Nephron (organoid): ENCODE results near the gene ERCC8.

ENCODE experiments used
- H3K27ac Mint-ChIP-seq, 3 experiments: 2 replicates each; pipeline ENCODE4 v1.8.0; 2020; ENCODE audit warnings: mixed read lengths in 3 of 3, mild to moderate bottlenecking in 2 of 3, moderate library complexity in 1 of 3
- H3K27me3 Mint-ChIP-seq: 2 replicates; pipeline ENCODE4 v1.8.0; 2021; ENCODE audit warnings: low read depth, mild to moderate bottlenecking, moderate library complexity, mixed read lengths
- H3K36me3 Mint-ChIP-seq: 2 replicates; pipeline ENCODE4 v1.8.0; 2020; ENCODE audit warnings: low read depth, mixed read lengths
- H3K4me1 Mint-ChIP-seq: 2 replicates; pipeline ENCODE4 v1.8.0; 2020; ENCODE audit warnings: mixed read lengths
- H3K4me3 Mint-ChIP-seq, 3 experiments: 2 replicates each; pipeline ENCODE4 v1.8.0; 2020; ENCODE audit warnings: mild to moderate bottlenecking in 3 of 3, mixed read lengths in 3 of 3, moderate library complexity in 2 of 3
- H3K9me3 Mint-ChIP-seq: 2 replicates; pipeline ENCODE4 v1.8.0; 2020; ENCODE audit warnings: mixed read lengths
- TF ChIP-seq, protein P1 (sequence below), 3 experiments: fragments of 200-600 bp; sonication (generic); IDR thresholded peaks; one replicate each; pipeline ENCODE4 v1.5.0; 2021; ENCODE audit warnings: antibody characterized with exemption in 3 of 3; ENCODE audit not compliant: unreplicated experiment in 3 of 3

ERCC8 gene

DNA sequence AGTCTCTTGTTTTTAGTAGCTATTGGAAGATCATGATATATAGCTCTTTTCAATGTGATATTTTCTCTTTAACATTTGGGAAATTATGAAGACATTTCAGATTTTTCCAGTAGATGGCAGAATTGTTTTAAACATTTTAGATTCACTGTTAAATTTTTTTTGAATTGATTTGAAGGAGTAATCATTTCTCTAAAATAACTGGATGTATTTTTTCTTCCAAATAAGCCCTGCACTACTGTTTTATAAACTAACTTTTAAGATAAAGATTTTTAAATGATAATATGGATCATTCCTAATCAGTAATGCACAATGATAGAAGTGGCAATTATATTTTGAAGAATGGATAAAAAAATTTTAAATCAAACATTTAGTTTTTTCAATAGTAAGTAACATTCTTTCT lies 14.3 kb upstream of the ERCC8 start:
- TF ChIP-seq, protein P1, sequence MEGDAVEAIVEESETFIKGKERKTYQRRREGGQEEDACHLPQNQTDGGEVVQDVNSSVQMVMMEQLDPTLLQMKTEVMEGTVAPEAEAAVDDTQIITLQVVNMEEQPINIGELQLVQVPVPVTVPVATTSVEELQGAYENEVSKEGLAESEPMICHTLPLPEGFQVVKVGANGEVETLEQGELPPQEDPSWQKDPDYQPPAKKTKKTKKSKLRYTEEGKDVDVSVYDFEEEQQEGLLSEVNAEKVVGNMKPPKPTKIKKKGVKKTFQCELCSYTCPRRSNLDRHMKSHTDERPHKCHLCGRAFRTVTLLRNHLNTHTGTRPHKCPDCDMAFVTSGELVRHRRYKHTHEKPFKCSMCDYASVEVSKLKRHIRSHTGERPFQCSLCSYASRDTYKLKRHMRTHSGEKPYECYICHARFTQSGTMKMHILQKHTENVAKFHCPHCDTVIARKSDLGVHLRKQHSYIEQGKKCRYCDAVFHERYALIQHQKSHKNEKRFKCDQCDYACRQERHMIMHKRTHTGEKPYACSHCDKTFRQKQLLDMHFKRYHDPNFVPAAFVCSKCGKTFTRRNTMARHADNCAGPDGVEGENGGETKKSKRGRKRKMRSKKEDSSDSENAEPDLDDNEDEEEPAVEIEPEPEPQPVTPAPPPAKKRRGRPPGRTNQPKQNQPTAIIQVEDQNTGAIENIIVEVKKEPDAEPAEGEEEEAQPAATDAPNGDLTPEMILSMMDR (IDR thresholded peaks at IDR 0.05; ENCODE audit: unreplicated experiment in 3 of 3), result peak in 1 of 3 experiments; percentile 43
- H3K4me3 Mint-ChIP-seq, result no peak overlapping the region
- H3K4me1 Mint-ChIP-seq, result no peaks in the 10 kb centered on the region

DNA sequence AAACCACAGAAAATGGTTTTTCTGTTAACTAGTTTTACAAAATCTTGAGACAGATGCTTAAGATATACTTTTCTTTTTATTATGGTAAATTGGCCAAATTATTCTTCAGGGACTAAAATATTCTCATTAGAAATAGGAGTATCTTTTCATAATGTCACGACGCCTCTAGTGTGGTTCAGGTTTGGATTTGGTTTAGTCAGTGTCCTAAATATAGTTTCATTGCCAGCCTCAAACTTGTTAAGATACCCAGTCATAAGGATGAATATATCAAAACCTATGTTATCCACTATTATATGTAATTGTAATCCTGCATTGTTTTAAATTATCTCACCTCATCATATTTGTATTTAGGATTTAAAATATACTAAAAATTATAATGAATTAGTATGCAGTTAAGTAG lies 13.8 kb upstream of the ERCC8 start:
- H3K36me3 Mint-ChIP-seq, result peaks cover 11% of the 10 kb centered on the region
- no peaks in the 10 kb centered on the region for H3K27me3 Mint-ChIP-seq
- H3K27ac Mint-ChIP-seq, result no peak overlapping the region
- peaks cover 11% of the 10 kb centered on the region for H3K9me3 Mint-ChIP-seq
- TF ChIP-seq, protein P1 (IDR thresholded peaks at IDR 0.05; ENCODE audit: unreplicated experiment in 3 of 3), result no peak
- no peak overlapping the region for H3K4me3 Mint-ChIP-seq
- no peaks in the 10 kb centered on the region for H3K4me1 Mint-ChIP-seq

More for the DNA sequence above, 14.3 kb upstream of the ERCC8 start:
- no peaks in the 10 kb centered on the region for H3K27me3 Mint-ChIP-seq
- H3K36me3 Mint-ChIP-seq, result peaks cover 11% of the 10 kb centered on the region
- no peak overlapping the region for H3K27ac Mint-ChIP-seq
- H3K9me3 Mint-ChIP-seq, result peaks cover 11% of the 10 kb centered on the region

DNA sequence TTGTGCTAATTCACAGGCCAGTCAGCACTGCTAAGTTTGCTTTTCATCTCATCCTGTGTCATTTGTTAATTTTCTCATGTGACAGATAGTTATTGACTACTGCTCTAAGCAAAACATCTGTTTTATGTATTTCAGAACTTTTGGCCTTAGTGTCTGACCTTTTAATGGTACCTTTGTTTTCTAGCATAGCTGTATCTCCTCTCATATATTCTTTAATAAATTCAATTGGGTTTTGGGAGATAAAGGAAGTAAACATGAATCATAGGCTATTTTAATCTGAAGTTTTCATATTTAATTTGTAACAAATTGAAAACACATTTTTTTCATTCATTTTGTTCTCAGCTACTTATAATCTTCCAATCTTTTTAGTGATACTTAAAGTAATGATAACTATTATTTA lies 13.2 kb upstream of the ERCC8 start:
- Mint-ChIP-seq H3K27me3 (no peaks in the 10 kb centered on the region), H3K9me3 (peaks cover 11% of the 10 kb centered on the region), H3K36me3 (peaks cover 11% of the 10 kb centered on the region), H3K4me3 (no peak overlapping the region), H3K27ac (no peak overlapping the region), H3K4me1 (no peaks in the 10 kb centered on the region)
- TF ChIP-seq, protein P1 (IDR thresholded peaks at IDR 0.05; ENCODE audit: unreplicated experiment in 3 of 3), result no peak

DNA sequence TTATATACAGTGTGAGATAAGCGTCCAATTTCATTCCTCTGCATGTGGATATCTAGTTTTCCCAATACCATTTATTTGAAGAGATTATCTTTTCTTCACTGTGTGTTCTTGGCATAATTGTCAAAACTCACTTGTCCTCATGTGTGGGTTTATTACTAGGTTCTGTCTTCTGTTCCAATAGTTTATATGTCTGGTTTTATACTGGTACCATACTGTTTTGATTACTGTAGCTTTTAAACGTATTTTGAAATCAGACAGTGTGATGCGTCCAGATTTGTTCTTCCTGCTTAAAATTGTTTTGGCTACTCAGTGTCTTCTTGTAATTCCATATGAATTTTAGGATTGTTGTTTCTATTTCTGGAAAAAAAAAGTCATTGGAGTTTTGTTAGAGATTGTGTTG lies 10.4 kb upstream of the ERCC8 start:
- TF ChIP-seq, protein P1 (IDR thresholded peaks at IDR 0.05; ENCODE audit: unreplicated experiment in 3 of 3), result no peak
- no peaks in the 10 kb centered on the region for H3K27me3 Mint-ChIP-seq
- peaks cover 11% of the 10 kb centered on the region for H3K9me3 Mint-ChIP-seq
- no peaks in the 10 kb centered on the region for H3K4me1 Mint-ChIP-seq
- H3K4me3 Mint-ChIP-seq, result no peak overlapping the region
- no peak overlapping the region for H3K27ac Mint-ChIP-seq
- peaks cover 15% of the 10 kb centered on the region for H3K36me3 Mint-ChIP-seq

DNA sequence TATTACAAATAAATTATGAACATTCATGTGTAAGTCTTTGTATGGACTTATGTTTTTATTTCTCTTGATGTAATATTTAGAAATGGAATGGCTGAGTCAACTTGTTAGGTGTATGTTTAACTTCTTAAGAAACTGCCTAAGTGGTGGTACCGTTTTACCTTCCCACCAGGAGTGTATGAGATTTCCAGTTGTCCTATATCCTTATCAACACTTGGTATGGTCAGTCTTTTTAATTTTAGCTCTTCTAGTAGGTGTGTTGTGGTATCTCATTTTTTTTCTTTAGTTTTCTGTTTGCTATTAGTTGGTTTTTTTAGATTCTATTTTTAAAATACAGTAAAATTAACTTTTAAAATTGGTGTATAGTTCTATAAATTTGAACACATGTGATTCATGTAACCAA lies 3.9 kb upstream of the ERCC8 start:
- no peaks in the 10 kb centered on the region for H3K27me3 Mint-ChIP-seq
- no peak overlapping the region for H3K4me3 Mint-ChIP-seq

DNA sequence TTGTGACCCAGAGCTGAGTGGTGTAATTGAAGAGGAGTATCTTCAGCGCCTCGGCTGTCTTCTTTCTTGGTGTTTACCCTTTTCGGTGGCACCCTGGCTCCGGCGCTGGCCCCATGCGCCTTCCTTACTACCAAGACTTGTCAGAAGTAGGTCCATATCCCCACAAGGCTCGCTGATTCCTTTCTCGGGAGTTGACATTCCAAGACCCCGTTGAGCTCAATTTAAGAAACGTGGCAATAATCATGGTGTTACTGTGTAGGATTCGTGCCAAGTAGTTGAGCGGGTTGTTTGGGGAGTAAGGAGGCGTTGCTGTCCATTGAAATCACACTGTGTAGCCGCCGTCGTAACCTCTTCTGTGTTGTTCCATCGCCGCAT lies 930 bp upstream of the ERCC8 start:
- no peaks in the 10 kb centered on the region for H3K27me3 Mint-ChIP-seq
- peak overlapping the region; percentile 68 to 76 (median 69) for H3K27ac Mint-ChIP-seq
- H3K4me3 Mint-ChIP-seq, result no peak overlapping the region
- peaks cover 7% of the 10 kb centered on the region for H3K4me1 Mint-ChIP-seq
- TF ChIP-seq, protein P1 (IDR thresholded peaks at IDR 0.05; ENCODE audit: unreplicated experiment in 3 of 3), result no peak
- H3K9me3 Mint-ChIP-seq, result peaks cover 7% of the 10 kb centered on the region
- peaks cover 16% of the 10 kb centered on the region for H3K36me3 Mint-ChIP-seq

More for the DNA sequence above, 3.9 kb upstream of the ERCC8 start:
- Mint-ChIP-seq H3K27ac (no peak overlapping the region), H3K4me1 (peaks cover 7% of the 10 kb centered on the region), H3K36me3 (peaks cover 9% of the 10 kb centered on the region), H3K9me3 (peaks cover 4% of the 10 kb centered on the region)
- TF ChIP-seq, protein P1 (IDR thresholded peaks at IDR 0.05; ENCODE audit: unreplicated experiment in 3 of 3), result no peak
